ENCODE data around the gene NRP1. TPM values are rescaled to one million over a fixed set of nuclear protein-coding genes. Genes with fewer than 3 reads are reported as not detected.

The NRP1 gene
- total and polyA plus RNA-seq, 2 donors (not counting 3 experiments of a cell fraction or from before 2014, with no cell fraction given), result 122 to 306 TPM

- Histone ChIP-seq H3K36me3 (ENCODE audit: control insufficient read depth in 2 of 2, extremely low read depth in 1 of 2, insufficient read depth in 2 of 2, low read length in 2 of 2) (peaks cover 17 to 48% of the 10 kb centered on the region in 2 experiments), H3K4me1 (ENCODE audit: control insufficient read depth, extremely low read depth, insufficient read depth, low read length) (peaks cover 60% of the 10 kb centered on the region), H3K27ac (ENCODE audit: insufficient read depth, low read depth, low read length) (peak overlapping the region; percentile 9), H3K79me2 (ENCODE audit: control insufficient read depth, insufficient read depth, low read length) (peaks cover 3% of the 10 kb centered on the region), H3K4me3 (replicated peaks in 1 of 3; ENCODE audit: insufficient read depth in 1 of 3, low read depth in 1 of 3, low read length in 3 of 3) (no peak overlapping the region), H4K20me1 (replicated peaks; ENCODE audit: control insufficient read depth, extremely low read depth, insufficient read depth, low read length) (no peaks in the 10 kb centered on the region), H3K9me3 (replicated peaks; ENCODE audit: control insufficient read depth, insufficient read depth, low read length) (no peaks in the 10 kb centered on the region), H3K9me1 (replicated peaks; ENCODE audit: control insufficient read depth, extremely low read depth, insufficient read depth, low read length) (no peaks in the 10 kb centered on the region), H3K9ac (replicated peaks; ENCODE audit: extremely low read depth, insufficient read depth, low read length) (no peak overlapping the region), H3K4me2 (ENCODE audit: insufficient read depth, low read length) (no peak overlapping the region), H2AFZ (ENCODE audit: low read depth, low read length) (no peak overlapping the region), H3K27me3 (ENCODE audit: control insufficient read depth in 2 of 2, insufficient read depth in 2 of 2, low read length in 2 of 2) (no peaks in the 10 kb centered on the region)
- DNase-seq (ENCODE audit: low read depth, low spot score) (peak; percentile 24), FAIRE-seq (no peak)
- TF ChIP-seq JUN (IDR thresholded peaks at IDR 0.05; ENCODE audit: borderline replicate concordance, insufficient read depth, insufficient read length, low read depth) (no peak), POLR2A (IDR thresholded peaks at IDR 0.05; ENCODE audit: low read depth, low read length) (no peak), POLR2AphosphoS5 (IDR thresholded peaks at IDR 0.05; ENCODE audit: insufficient read depth, low read depth, low read length) (no peak), MAX (IDR thresholded peaks at IDR 0.05; ENCODE audit: insufficient read depth, insufficient read length) (no peak), GATA2 (IDR thresholded peaks at IDR 0.05; ENCODE audit: insufficient read depth, insufficient read length, low read depth, low read length) (no peak), CTCF (IDR thresholded peaks at IDR 0.05; ENCODE audit: extremely low read depth in 1 of 2, insufficient read depth in 1 of 2, low read depth in 1 of 2, low read length in 2 of 2) (no peak), FOS (IDR thresholded peaks at IDR 0.05; ENCODE audit: borderline replicate concordance, insufficient read depth, low read length) (no peak), EZH2 (IDR thresholded peaks at IDR 0.05; ENCODE audit: borderline replicate concordance, low read depth, low read length, severe bottlenecking) (no peak), MYC (IDR thresholded peaks at IDR 0.05; ENCODE audit: low read depth, low read length) (no peak)
- no TSS peak for BruUV-seq (replicated peaks)
- POLR2A ChIA-PET, result no interaction called here
- dilution Hi-C loops (cut with MboI; ENCODE audit: extremely low pct_ligation_motif_present, low sequenced_read_pairs), result no loop called here
- CTCF ChIA-PET, result interaction anchor here (1.1 kb wide), 1 partner anchor 83 kb away, joined by 3 read pairs; no protein-coding TSS in a partner anchor
- intact Hi-C loops (cut with micrococcal nuclease), result loop anchor here (10.0 kb wide), 2 partner anchors 404 to 1326 kb away; no protein-coding TSS in a partner anchor
Measured at GRCh38 chr10:33198610-33199009, 135.9 kb downstream of the NRP1 start.

Data from endothelial cell of umbilical vein (primary cell).